Glomerular visceral epithelial cell (primary cell): ENCODE measurements around the gene ENAH.
A peak's percentile ranks its signal among the peaks of the same experiment; 100 is the strongest.

ENCODE experiments used
- DNase-seq: peaks from one replicate; pipeline ENCODE4 v3.0.0-alpha.2; 2016; ENCODE audit errors: extremely low spot score

ENAH gene

DNA sequence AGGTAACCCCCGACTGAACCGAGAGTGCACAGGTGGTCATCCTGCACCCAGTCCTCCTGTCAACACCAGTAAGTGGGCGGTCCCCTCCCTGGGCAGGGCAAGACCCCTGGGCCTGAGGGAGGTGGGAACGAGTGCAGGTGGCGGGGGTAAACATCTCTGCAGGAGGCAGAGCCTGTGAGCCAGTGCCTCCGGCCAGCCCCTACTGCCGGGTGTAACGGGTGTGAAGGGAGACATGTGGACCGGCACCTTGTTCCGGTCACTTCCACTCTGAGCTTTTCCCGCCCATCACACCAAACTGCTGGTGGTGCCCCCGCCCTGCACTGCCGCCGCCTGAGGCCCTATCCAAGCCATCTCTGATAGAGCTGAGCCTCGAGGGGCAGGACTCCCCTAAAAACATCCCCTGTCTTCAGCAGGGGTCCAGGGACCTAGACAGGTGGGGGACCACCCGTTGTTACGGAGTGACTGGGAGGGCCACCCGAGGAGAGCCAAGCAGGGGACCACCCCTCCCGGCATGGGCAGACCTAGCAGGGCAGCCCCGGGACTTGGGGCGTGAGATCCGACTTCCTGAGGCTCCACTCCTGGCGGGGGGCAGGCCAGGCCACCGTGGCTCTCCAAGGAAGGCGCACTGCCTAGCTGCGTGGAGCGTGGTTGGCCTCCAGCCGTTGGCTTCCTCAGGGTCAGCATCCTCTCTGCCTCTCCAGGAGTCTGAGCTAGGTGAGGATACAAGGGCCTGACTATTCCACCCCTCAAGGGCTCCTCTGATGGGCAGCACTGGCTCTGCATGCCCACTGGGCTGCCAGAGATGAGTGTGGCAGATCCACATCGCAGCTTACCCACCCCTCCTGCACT is 181.2 kb downstream of the ENAH start:
- no peak for DNase-seq

DNA sequence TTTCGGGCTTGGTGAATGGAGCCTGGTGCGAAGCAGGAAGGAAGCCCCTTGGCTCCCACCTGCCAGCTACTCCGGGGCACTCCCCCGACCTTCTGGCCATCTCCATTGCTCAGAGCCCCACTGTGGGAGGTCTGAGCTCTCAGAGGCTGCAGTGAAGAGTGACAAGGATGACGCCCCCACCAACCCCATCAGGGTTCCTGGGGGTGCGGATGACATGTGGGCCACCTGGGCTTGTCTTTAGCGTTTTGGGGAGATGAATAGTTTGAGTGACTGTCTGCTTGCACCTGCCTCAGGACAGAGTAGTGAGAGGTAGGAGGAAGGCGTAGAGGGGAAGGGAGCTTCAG is 181.8 kb downstream of the ENAH start:
- DNase-seq = no peak

DNA sequence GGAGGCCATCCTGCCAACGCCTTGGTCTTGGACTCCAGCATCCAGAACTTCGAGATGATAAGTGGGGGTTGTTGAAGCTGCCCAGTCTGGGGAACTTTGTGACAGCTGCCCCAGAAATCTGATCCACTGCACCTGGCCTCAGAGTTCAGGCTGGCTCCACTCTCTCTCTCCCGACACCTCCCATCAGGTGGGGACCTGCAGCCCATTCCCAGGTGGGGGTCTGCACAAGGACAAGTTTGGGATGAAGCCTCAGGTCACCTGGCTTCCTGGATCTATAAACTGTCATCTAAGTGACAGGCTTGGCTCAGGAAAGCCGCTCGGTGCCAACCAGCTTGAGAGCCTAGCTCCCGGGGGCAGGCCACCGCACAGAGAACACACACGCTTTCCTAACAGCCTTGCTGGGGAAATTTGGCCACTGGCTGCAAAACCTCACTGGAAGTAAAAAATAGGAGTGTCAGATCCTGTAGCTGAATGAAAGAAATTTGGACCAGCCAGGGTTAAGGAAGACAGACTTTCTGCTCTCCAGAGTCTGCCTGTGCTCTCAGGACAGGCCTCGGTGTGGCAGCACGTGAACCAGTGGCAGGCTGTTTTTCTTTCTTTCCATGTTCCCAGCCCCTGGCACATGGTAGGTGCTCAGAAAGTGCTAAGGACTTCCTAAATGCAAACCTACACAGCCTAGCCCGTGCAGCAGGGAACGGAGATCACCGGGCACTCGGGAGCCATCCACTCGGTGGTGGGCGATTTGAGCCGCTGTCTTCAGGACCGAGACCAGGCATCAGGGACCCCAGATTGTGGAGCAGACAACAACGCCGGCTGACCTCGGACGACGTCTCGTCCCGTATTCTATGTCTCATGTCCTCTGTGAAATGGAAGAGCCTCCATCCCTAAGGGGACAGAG is 182.5 kb downstream of the ENAH start:
- no peak for DNase-seq

DNA sequence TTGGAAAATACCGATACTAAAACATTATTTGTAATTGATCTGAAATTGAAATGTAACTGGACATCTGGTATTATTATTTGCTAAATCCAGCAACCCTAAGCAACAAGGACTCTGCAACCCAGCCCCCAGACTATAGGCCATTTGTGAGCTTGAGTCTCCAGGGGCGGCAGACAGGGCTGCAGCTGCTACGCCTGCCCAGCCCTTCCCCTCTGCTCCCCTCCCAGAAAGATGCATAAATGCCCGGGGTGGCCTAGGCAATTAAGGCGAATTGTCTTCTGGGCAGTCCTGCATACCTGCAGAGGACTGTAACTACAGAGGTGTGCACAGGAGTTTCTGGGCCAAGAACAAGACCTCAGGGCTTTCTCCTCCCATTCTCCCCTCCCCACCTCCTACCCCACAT is 183.9 kb downstream of the ENAH start:
- DNase-seq = no peak

DNA sequence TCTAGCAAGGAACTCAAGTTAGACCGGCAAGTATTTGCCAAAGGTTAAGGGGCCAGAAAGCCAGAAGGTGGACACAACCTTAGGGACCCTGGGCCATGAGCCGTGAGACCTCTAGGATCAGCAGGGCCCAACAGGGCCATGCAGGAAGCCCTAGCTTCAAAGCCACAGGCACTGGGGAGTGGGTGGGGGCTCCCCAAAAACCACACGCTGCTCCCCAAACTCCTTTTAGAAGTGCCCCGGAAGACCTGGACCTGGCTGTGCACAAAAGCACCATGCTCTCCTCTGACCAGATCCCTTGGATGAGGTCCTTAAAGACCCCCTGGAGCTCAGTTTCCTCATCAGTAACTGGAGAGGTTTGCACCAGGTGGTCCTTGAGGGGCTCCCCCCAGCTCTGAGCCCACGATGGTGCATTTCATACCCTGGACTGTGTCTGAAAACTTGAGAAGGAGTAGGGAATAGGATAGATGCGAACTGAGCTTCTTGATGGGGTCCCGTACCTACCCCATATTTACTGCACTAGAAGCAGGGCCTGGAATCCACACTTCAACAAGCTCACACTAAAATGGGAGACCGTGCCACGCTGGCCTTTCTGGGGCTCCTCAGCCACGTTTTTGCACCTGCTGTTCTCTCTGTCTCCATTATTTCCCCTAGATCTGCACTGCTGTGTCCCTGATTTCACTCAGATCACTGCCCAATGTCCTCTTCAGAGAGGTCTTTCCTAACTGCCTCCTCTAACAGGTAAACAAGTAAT is 184.5 kb downstream of the ENAH start:
- DNase-seq = no peak

DNA sequence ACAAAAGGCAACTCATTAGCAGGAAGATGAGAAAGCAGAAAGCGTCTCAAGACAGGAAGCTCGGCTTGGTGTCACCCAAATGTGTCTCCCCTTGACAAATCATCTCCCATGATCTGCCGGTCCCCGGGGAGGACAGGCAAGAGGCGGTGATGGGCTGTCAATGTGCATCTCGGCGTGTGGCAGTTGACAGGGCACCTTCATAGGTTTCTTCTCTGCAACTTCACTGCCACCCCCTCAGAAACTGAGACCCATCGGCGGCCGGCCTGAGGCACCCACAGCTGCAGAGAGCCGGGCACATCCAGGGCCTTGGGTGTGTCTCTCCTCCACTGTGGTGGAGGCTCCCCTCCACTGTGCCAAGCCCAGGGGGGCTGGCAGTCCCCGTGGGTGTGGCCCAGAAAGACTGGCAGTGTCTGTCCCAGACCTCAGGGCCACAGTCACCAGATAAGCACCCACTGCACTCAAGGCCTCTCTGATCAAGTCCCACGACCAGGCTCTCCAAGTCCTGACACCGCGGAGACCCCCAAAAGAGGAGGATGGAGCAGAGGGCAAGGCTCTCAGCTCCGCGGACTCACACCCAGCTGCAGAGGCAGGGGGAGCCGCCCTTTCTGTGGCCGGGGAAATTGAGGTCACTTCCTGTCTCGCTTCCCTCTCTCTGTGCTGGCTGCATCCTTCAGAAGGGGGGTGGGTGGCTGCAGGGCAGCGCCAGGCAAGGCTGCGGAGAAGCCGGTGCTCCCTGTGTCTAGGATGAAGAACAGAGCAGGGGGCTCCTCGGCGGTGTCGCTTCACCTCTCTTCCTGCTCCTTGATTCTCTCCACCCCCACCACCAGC is 185.5 kb downstream of the ENAH start:
- no peak for DNase-seq

DNA sequence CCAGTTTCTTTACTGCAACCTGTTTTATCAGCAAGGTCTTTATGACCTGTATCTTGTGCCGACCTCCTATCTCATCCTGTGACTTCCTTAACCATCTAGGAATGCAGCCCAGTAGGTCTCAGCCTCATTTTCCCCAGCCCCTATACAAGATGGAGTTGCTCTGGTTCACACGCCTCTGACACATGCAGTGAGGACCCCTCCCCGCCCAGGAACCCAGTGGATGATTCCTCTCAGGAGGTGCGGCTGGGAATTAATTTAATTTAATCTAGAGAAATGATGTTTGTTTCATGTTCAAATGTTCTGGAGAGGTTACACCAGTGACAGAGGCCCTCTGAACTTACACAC is 186.1 kb downstream of the ENAH start:
- DNase-seq = no peak

DNA sequence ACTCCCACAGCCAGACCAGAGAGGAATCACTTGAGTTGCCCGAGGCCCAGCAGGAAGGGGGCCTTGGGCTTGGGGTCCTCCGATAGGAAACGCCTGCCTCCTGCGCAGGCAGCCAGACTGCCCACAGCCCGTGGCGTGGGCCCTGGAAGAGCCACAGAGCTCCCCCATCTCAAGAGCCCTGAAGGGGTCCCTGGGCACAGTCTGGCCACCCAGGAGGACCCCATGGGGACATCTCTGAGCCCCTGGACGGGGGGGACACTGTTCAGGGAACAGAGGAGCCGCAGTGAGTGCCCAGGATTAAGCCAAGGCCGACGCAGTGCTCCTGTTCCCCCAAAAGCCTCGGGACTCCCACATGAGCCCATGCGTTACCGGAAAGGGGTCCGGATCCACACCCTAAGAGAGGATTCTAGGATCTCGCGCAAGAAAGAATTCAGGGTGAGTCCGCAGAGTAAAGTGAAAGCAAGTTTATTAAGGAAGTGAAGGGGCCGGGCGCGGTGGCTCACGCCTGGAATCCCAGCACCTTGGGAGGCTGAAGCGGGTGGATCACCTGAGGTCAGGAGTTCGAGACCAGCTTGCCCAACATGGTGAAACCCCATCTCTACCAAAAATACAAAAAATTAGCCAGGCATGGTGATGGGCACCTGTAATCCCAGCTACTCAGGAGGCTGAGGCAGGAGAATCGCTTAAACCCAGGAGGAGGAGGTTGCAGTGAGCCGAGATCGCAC is 187.0 kb downstream of the ENAH start:
- no peak for DNase-seq

DNA sequence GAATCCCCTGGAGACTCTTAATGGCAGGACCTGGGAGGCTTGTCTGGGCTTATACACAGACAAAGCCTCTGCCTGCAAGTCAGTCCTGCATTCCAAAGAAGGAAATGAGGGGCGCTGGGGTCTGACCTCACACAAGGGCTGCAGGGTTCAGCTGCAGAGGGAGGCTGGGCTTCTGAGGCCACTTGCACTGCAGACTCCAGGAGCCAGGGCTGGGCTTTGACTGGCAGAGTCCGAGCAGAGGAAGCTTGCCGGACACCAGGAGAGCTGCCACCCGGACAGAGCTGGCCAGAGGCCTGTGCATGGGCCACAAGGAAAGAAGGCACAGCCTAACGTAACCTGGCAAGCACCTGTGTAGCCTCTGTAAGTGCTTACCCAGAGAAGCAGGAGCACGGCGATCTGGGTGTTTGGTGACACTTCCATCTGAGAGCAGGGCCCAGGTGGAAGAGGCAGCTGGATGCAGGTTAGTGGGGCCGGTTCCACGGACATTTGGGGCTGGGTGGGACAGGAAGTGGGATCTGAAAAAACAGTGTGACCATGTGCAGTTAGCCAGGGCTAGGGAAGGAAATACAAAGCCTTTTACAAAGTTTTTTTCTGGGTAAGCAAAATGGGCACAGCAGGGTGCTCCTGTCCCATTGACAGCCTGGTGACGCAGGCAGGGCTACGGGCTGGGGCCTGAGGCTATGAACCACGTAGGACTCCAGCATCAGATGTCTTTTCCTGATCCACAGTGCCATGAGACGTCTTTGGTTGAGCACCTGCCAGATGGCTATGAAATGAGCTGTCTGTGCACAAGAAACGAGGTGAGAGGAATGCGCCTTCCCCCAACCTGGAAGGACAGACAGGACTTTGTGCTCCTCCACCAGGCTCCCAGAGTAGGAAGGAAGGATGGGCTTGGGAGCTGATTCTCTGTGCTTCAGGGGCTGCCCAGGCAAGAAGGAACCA is 187.8 kb downstream of the ENAH start:
- DNase-seq = no peak

DNA sequence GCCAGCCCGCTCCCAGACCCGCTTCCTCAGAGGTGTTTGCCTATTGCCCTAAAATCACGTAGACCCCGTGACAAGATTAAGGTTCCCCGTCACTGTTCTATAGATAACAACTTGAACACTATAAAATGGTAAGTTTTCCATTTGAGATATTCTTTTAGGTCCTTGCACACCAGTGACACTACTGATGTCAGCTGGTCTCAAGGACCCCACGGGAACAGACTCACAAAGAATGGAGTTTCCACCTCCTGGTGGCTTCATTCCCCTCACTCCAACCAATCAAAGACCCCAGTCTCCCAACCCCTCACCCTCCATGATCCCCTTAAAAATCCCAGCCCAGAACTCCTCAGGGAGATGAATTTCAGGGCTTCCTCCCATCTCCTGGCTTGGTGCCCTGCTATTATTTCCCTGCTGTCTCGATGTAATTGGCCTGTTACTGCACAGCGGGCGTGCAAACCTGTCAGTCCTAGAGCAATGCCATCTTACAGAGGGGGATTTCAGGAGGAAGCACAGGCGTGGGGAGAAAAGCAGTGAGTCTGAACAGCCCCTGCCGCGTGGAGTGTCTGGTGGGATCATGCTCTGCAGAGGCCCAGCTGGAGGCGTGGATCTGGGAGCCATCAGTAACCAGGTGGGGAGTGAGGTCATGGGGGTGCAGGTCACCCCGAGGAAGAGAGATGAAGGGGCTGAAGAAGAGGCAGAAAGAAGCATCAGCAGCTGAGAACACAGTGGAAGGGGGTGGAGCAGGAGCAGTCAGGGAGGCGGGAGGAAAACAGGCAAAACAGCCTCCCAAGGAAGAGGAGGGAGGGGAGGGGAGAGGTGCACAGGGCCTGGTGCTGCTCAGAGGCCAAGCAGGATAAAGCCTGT is 190.0 kb downstream of the ENAH start:
- DNase-seq = no peak

DNA sequence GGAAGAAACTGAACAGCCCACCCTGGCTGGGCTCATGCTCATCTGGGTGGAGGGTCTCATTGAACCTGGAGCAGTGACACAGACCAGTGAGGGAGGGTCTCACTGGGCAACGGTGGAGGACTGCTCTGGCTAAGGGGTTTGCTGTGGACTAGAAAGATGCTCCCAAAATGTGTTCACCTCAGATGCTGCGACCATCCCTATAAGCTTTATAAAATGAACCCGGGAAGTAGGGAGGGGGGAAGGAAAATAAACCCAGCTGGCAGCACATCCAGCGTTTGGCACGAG is 190.6 kb downstream of the ENAH start:
- no peak for DNase-seq

DNA sequence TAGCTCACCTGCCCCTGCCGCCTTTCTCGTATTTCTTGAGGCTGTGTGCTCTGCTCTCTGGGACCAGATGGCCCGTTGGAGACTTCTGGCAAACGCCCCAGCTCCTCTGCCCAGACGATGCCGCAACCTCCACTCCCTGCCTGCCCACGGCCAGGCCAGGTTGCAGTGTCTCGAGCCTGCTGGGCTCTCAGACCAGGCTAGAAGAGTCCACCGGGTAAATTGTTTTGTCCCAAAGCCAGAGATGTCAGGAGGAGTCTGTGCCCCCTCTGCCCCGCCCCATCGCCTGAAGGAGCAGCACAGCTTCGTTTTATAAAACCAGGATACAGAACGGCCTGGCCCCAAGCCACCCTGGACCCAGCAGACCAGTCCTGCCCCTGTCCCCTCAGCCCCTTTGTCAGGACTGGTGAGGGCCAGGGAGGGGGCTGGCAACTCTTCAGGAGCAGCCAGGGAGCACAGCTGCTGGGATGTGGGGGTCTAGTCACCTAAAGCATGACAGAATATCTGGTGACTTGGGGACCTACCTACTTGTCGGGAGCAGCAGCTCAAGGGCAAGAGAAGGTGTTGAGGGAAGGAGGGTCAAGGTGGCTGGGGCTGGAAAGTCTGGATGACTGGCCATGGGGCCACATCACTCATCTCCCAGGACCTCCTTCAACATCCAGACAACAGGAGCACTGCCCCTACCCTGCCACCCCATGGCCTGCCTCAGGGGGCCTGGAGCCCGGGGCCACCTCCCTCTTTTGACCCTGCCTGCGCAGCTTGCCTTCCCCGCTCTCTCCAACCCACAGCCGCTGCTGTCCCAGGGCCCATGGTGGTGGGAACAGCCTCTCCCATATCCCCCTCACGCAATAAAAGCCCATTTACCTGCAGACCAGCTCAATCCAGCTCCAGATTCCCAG is 191.1 kb downstream of the ENAH start:
- no peak for DNase-seq

DNA sequence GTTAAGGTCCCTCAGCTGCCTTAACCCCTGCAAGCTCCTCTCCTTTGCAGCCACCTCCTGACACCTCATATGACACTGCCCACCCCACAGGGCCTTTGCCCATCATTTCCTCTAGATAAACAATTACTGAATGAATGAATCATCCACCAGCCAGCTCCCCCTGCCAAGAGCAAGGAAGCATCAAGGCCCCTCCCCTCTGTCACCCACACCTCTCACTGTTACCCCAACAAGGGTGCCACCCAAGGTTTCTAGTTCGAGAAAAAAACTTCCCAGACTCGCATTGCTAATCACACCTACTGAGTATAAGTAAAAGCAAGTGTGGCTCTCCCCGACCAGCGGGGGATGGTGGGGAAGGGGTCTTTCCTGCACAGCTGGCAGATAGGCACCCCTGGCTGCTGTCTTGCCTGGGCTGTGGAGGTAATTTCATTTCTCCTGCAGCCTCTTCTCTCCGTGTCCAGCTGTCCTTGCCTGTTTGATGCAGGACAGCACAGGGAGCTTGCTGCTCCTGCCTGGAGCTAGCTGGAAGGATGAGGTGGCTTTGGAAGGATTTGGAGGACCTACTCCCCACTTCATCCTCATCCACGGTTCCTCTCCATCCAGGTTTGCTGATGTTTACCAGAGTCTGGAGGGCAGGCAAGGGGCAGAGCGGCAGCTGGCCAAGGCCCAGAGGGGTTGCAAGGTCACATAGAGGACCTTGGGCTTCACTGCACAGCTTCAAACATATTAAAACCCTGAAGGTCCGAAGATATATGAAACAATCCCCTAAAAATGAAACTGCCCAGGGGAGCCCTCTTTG is 192.0 kb downstream of the ENAH start:
- DNase-seq = peak; percentile 76

DNA sequence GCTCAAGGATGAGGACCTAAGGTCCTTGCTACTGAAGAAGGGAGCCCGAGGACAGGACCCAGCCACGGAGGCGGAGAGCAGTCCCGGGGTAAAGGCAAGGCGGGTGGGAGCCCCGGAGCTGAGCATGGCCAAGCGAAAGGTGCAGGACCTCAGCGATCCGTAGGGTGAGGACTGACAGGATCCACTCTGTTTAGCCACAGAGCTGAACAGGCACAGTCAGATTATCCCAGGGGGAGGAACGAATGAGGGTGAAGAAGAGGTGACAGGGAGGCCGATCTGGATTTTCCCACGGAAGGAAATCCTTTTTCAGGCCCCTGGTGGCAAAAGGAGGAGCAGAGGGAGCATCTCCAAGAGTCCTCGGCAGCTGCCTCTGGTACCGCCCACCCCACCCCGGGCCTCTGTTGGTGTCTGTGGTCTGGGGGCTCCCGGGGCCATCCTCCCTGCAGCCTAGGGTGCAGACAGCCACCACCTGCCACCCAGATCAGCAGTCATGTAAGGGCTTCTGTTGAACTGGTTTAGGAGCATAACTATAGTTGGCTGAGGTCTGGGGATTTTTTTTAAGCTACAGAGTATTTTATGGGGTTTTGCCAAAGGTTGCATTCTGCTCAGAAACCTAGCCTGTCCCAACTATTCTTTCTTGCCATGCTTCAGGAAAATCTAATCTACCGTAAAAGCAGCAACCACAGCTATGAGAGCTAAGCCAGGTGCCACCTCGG is 192.7 kb downstream of the ENAH start:
- no peak for DNase-seq

DNA sequence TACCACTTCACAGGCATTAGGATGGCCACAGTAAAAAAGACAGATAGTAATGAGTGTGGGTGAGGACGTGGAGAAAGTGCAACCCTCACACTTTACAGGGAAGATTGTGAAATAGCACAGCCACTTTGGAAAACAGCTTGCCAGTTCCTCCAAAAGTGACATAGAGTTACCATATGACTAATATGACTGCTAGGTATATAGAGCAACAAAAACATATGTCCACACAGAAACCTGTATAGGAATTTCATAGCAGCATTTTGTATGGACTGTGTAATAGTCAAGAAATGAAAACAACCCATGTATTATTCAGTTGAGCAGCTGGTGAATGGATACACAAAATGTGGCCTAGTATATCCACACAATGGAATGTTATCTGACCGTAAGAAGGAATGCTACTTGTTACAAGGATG is 194.7 kb downstream of the ENAH start:
- DNase-seq = peak; percentile 43

DNA sequence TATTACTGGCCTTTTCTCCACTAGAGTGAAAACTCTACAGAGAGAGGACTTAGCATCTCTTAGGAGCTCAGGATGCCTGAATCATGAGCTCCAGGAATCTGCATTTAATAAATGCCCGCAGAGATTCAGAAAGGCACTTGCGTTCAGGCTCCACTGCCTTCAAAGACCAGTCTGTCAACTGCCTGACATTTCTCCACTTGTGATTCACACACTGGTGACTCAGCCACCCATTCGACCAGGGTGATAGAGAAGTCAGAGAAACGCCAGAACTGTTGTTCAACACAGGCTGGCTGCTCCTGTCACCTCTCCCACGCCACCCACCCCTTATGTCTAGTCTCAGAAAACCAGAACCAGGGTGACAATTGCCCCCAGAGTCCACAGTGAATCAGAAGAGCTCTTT is 198.2 kb downstream of the ENAH start:
- DNase-seq = peak; percentile 84
